KBM-7 (cell line): ENCODE data around the gene KCNJ18.
"Not testable (repeated sequence)": the region's sequence is repeated elsewhere in the genome, so short reads cannot be mapped to it uniquely, and the experiment has no call there.

ENCODE experiments used
- DNase-seq: peaks from one replicate; pipeline ENCODE4 v3.0.0-alpha.2; 2015
- in situ Hi-C: fragments of 300-500 bp; cut with MboI; formaldehyde crosslinking; loops from 2 replicates; pipeline ENCODE4 v1.14.3; 2020; ENCODE audit warnings: low sequenced_read_pairs, low pct_unique_long_range_greater_than_20kb, mixed read lengths

KCNJ18 gene

DNA sequence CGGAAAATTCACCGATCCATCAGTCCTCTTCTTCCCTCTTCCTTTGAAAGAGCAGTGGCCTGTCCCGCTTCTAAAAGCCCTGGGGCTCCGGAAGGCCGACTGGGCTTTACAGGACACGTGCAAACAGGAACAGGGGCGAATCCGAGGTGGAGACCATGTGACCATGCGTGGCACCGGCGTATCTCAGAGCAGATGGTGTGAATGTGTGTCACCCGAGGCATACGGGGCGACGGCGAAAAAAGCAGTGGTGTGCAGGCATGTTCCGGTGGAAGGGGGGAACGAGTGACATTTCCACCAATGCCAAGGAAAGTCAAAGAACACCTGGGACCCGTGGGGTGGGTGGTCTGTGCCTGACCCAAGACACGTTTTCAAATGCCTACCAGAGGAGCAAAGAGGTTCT is 10.7 kb upstream of the KCNJ18 start:
- DNase-seq, in situ Hi-C loops: not testable (repeated sequence)

GRCh38 chr17:21682130-21682529 is 10.2 kb upstream of the KCNJ18 start:
- in situ Hi-C loops: not testable (repeated sequence)

DNA sequence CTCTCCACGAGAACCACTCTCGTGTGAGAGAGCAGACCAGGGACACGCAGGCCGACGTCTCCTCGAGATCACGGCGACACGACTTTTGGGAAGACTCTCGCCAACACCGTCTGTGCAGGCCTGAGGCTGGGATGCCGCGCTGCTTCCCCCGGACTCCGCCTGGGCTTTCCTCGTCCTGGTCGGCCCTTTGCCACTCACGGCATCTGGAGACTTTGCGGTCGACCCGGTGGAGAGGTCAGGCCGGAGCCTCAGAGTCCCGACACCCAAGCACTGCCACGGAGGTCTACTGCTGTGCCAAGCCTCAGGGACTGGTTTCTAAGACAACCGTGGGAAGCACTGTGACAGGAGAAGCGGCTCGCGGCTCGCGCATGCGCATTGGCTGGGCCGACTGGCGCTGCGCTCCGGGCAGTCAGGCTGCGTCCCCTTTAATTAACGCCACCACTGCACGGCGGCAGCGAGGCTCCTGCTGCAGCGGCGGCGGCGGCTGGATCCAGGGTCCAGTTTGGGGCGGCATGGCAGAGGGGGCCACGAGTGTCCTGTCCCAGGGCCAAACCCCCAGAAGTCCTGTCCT is 9.1 kb upstream of the KCNJ18 start:
- in situ Hi-C loops, DNase-seq: not testable (repeated sequence)

More at GRCh38 chr17:21682130-21682529, 10.2 kb upstream of the KCNJ18 start:
- DNase-seq: not testable (repeated sequence)

GRCh38 chr17:21683897-21684296 is 8.4 kb upstream of the KCNJ18 start:
- in situ Hi-C loops, DNase-seq: not testable (repeated sequence)

DNA sequence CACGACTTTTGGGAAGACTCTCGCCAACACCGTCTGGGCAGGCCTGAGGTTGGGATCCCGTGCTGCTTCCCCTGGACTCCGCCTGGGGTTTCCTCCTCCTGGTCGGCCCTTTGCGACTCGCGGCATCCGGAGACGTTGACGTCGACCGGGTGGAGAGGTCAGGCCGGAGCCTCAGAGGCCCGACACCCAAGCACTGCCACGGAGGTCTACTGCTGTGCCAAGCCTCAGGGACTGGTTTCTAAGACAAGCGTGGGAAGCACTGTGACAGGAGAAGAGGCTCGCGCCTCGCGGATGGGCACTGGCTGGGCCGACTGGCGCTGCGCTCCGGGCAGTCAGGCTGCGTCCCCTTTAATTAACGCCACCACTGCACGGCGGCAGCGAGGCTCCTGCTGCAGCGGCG is 7.9 kb upstream of the KCNJ18 start:
- in situ Hi-C loops, DNase-seq: not testable (repeated sequence)

- in situ Hi-C loops, DNase-seq: not testable (repeated sequence)
These were observed 7.1 kb upstream of the KCNJ18 start for GRCh38 chr17:21685061-21685795.

GRCh38 chr17:21686165-21687015 is 5.9 kb upstream of the KCNJ18 start:
- in situ Hi-C loops: no loop called here

DNA sequence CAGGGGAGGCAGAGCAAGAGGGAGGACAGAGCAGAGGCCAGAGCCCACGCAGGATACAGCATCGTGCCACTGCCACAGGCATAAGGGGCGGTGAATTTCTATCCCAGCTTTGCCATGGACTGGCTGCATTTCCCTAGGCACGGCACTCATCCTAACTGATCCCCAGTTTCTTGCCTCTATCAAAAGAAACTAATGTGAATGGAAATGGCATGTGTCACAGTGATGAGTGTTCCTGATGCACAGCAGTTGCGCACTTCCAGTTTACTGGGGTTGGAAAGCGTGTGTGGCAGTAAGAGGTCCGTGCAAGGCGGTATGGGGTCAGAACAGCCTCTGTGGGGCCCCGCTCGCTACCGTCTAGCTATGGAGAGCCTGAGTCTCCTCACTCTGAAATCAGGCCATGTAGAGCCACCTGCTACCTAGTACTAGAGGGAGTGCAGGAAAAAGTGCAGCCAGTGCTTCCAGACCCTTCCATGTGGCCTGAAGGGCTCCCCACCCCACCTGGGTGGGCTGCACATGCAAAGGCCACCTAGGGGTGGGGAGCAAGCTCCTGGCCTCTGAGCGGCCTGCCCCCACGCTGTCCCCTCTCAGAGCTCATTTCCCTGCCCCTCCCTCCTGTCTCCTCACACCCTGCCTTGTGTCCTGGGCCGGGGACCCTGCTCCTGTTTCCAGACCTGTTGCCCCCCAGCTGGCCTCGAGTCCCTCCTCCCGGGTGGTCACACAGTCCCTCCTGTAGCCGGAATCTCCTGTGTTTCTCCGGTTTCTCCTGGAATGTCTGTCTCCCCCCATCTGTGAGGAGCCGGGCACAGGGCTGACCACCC is 5.0 kb upstream of the KCNJ18 start:
- in situ Hi-C loops: no loop called here

More at GRCh38 chr17:21686165-21687015, 5.9 kb upstream of the KCNJ18 start:
- no peak for DNase-seq

DNA sequence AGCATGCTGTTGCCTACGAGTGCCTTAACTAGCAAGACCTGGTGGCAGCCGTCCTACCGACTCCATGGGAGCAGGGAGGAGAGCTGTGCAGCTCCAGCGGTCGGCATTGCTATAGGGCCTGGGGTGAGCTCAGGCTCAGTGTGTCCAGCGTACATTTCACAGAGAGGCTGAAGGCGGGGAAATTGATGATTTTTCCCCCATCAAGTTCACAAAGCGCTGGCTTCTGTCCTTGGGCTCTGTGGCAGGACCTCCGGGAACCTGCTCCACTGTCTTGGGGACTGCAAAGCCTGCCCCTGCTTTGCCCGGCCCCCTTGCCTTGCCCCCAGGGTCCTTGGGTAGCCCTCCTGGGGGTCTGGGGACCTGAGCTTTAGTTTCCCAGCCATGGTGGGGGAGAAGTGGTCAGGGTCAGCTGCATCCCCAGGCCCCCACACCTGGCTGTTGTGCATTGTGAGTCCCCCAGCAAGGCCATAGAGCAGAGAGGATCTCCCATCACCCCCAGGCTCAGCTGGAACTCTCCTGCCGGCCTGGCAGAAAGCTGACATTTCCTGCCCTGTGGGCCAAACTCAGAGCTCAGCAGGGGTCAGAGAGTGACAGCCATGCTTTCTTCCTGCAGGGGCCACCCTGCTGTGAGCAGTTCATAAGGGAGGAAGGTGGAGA is 3.9 kb upstream of the KCNJ18 start:
- in situ Hi-C loops: no loop called here
- no peak for DNase-seq

More for the DNA sequence above, 5.0 kb upstream of the KCNJ18 start:
- no peak for DNase-seq

DNA sequence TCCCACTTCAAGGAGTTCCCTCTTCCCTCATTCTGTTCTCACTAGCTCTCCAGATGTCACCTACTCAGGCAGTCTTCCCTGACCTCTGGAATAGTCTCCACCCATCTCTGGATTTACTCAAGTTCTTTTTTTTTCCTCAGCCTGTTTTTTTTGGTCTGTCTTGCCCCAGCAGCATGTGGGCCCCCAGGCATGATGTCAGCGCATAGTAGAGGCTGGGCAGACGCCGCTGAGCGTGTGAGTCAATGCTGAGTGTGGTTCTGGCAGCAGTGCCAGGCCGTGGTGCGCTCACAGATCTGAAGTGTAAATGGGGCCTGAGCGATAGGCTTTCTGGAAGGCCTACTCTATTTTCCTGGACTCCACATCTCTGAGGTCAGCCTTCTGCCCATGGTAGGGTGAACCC is 2.7 kb upstream of the KCNJ18 start:
- in situ Hi-C loops: no loop called here
- no peak for DNase-seq

GRCh38 chr17:21690811-21691210 is 1.5 kb upstream of the KCNJ18 start:
- DNase-seq, in situ Hi-C loops: not testable (repeated sequence)

GRCh38 chr17:21691481-21691880 is 842 bp upstream of the KCNJ18 start:
- DNase-seq, in situ Hi-C loops: not testable (repeated sequence)

GRCh38 chr17:21692704-21693065 is 362 bp downstream of the KCNJ18 start:
- DNase-seq, in situ Hi-C loops: not testable (repeated sequence)

- DNase-seq, in situ Hi-C loops: not testable (repeated sequence)
These were observed 1.1 kb downstream of the KCNJ18 start for GRCh38 chr17:21693391-21693796.

GRCh38 chr17:21693937-21694336 is 1.6 kb downstream of the KCNJ18 start:
- in situ Hi-C loops, DNase-seq: not testable (repeated sequence)

DNA sequence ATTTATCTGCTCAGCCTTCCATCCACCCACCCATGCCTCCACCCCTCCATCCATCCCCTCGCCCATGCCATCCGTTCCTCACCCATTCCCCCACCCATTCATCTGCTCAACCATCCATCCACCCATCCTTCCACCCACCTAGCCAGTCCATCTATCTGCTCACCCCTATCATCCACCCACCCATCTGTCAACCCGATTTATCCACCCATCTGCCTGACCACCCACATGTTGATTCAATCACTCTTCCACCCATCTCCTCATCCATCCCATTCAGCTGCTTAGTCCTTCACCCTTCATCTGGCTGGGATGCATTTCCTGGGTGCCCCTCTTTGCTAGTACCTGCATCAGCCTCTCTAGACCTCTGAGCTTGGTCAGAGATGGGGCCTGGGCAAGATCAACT is 3.9 kb downstream of the KCNJ18 start:
- in situ Hi-C loops, DNase-seq: not testable (repeated sequence)

- DNase-seq, in situ Hi-C loops: not testable (repeated sequence)
These were observed 4.7 kb downstream of the KCNJ18 start for GRCh38 chr17:21696842-21697507.

DNA sequence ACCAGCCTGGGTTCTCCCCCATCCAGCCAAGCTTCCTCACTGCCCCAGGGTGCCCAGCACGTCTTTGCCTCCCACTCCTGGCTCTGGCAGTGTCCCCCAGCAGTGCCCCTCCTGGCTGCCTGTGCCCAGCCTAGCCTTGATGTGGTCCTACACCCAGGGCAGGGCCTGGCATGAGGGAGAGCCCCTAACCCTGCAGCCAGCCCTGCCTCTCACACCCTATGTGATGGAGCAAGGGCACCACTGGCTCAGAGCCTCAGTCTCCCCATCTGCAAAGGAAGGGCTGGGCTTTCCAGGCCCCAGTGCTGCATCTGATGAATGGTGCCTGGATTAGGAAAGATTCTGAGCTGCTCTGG is 5.2 kb downstream of the KCNJ18 start:
- in situ Hi-C loops, DNase-seq: not testable (repeated sequence)
